Kidney (tissue), 14 donors: ENCODE results near the gene SIAH2. TPM values are rescaled to one million over a fixed set of nuclear protein-coding genes. Genes with fewer than 3 reads are reported as not detected.

Experiments
- DNase-seq, 5 donors: peaks; one replicate each; pipeline ENCODE4 v3.0.0-alpha.2; 2013 to 2020
- FAIRE-seq: peaks from 2 replicates; lab custom pipeline; 2012; peaks lifted over from hg19 to GRCh38; lab: Jason Lieb, UNC
- H3K27ac ChIP-seq, 2 donors: one replicate each; pipeline ENCODE4 v1.7.0; 2013; ENCODE audit warnings: low read depth in 2 of 2, low read length in 2 of 2, inconsistent platforms in 1 of 2
- H3K27me3 ChIP-seq: one replicate; pipeline ENCODE4 v1.7.1; 2013; ENCODE audit warnings: low read length, inconsistent platforms; ENCODE audit not compliant: control insufficient read depth, insufficient read depth
- H3K36me3 ChIP-seq, 3 donors: one replicate each; pipeline versions ENCODE4 v1.7.0 to v1.7.1; 2013; ENCODE audit warnings: low read length in 3 of 3, control low read depth in 1 of 3, inconsistent platforms in 1 of 3; ENCODE audit not compliant: insufficient read depth in 3 of 3, control insufficient read depth in 2 of 3
- H3K4me1 ChIP-seq, 3 donors: one replicate each; pipeline versions ENCODE4 v1.7.0 to v1.7.1; 2013; ENCODE audit warnings: low read length in 3 of 3, inconsistent platforms in 1 of 3, low read depth in 1 of 3; ENCODE audit not compliant: control insufficient read depth in 2 of 3, insufficient read depth in 2 of 3
- H3K4me3 ChIP-seq, 3 donors: one replicate each; pipeline versions ENCODE4 v1.7.0 to v1.8.1; 2013; ENCODE audit warnings: low read length in 3 of 3, control low read depth in 1 of 3, inconsistent platforms in 1 of 3
- H3K9ac ChIP-seq, 3 donors: one replicate each; pipeline versions ENCODE4 v1.7.0 to v1.7.1; 2013; ENCODE audit warnings: low read length in 3 of 3, control low read depth in 1 of 3, inconsistent platforms in 1 of 3
- H3K9me3 ChIP-seq, 3 donors: one replicate each; pipeline versions ENCODE4 v1.7.0 to v1.7.1; 2013; ENCODE audit warnings: low read length in 3 of 3, control low read depth in 1 of 3, inconsistent platforms in 1 of 3; ENCODE audit not compliant: control insufficient read depth in 2 of 3, insufficient read depth in 1 of 3
- CTCF ChIP-seq: IDR thresholded peaks from 3 replicates; pipeline ENCODE4 v1.5.1; 2012; ENCODE audit warnings: mild to moderate bottlenecking, moderate library complexity, borderline replicate concordance; ENCODE audit not compliant: insufficient read depth; ENCODE audit errors: extremely low read depth
- intact Hi-C: fragments of 100-400 bp; cut with DNase I; formaldehyde crosslinking; loops from one replicate; pipeline ENCODE4 v1.11.1; 2022
- polyA plus RNA-seq: library from polyadenylated mRNA; stranded (reverse); fragments of 350-450 nt; fragmentation: Illumina TruSeq; extraction: RNeasy Lipid Tissue Mini Kit (QIAGEN cat#74804); gene quantifications from one replicate; pipeline ENCODE4 v1.2.3, GENCODE V29; 2014; ENCODE audit warnings: low read depth, low replicate concordance; ENCODE audit not compliant: insufficient read depth
- total RNA-seq: library from RNA; stranded (reverse); fragmentation: NEBNext Ultra II Directional; extraction: Animal tissue kit (Norgen Biotek cat#: 25700); gene quantifications from one replicate; pipeline ENCODE4 v1.2.1, GENCODE V29; 2021
- donor health status: control.
- donor health status: control.
- donor health status: control.
- donor health status: control.
- donor health status: control.
- donor health status: DM: yes; HTN: yes; CAD: no.
- donor health status: Normal renal cell carcinoma (clear cell type).

SIAH2 gene
- total and polyA plus RNA-seq, 2 donors from 2014 or later, result 16.9 to 24.6 TPM

GRCh38 chr3:150757364-150757763 lies 5.6 kb downstream of the SIAH2 start:
- FAIRE-seq (no peak), DNase-seq (no peak)
- Histone ChIP-seq H3K27me3 (no peaks in the 10 kb centered on the region), H3K9me3 (no peaks in the 10 kb centered on the region), H3K36me3 (peaks cover 0 to 4% (median 0%) of the 10 kb centered on the region in 3 donors), H3K4me3 (no peak overlapping the region), H3K27ac (no peak overlapping the region), H3K4me1 (peaks cover 4 to 16% (median 9%) of the 10 kb centered on the region in 3 donors), H3K9ac (no peak overlapping the region)
- intact Hi-C loops, result no loop called here
- TF ChIP-seq CTCF, result no peak

- TF ChIP-seq CTCF, result no peak
- Histone ChIP-seq H3K36me3 (peaks cover 0 to 4% (median 0%) of the 10 kb centered on the region in 3 donors), H3K4me1 (peaks cover 4 to 16% (median 9%) of the 10 kb centered on the region in 3 donors), H3K27ac (peak overlapping the region in 1 of 2 donors; percentile 19), H3K9ac (no peak overlapping the region), H3K27me3 (no peaks in the 10 kb centered on the region), H3K9me3 (no peaks in the 10 kb centered on the region), H3K4me3 (no peak overlapping the region)
- no peak for DNase-seq
- intact Hi-C loops, result no loop called here
- no peak for FAIRE-seq
These were observed 6.4 kb downstream of the SIAH2 start for GRCh38 chr3:150756491-150757059.

- Histone ChIP-seq H3K27ac (no peak overlapping the region), H3K36me3 (peaks cover 0 to 4% (median 0%) of the 10 kb centered on the region in 3 donors), H3K4me3 (no peak overlapping the region), H3K4me1 (peaks cover 0 to 16% (median 11%) of the 10 kb centered on the region in 3 donors), H3K9ac (no peak overlapping the region), H3K27me3 (no peaks in the 10 kb centered on the region), H3K9me3 (no peaks in the 10 kb centered on the region)
- TF ChIP-seq CTCF, result no peak
- FAIRE-seq, result no peak
- intact Hi-C loops, result no loop called here
- no peak for DNase-seq
These were observed 7.1 kb downstream of the SIAH2 start for GRCh38 chr3:150755902-150756301.
